GM21737 (cell line): ENCODE results near the gene IGSF9B.
"Not testable (repeated sequence)": the region's sequence is repeated elsewhere in the genome, so short reads cannot be mapped to it uniquely, and the experiment has no call there.

Experiments
- ATAC-seq: cut with Tn5 transposase; IDR thresholded peaks from one replicate; pipeline ENCODE4 v1.9.1; 2021; ENCODE audit warnings: mild to moderate bottlenecking, moderate library complexity; ENCODE audit not compliant: unreplicated experiment

The IGSF9B gene

GRCh38 chr11:133956650-133957633, at the start of gene IGSF9B:
Gene IGSF9B (minus strand): TSS chr11:133956968. CDS start chr11:133956754, 214 bp downstream.
- peak; percentile 99 for ATAC-seq

- ATAC-seq: no peak
Observed at GRCh38 chr11:134004496-134005172, 47.9 kb upstream of the IGSF9B start.

GRCh38 chr11:134003792-134004495, 47.2 kb upstream of the IGSF9B start:
- no peak for ATAC-seq

GRCh38 chr11:134002819-134003218, 46.1 kb upstream of the IGSF9B start:
- not testable (repeated sequence) for ATAC-seq

GRCh38 chr11:134002338-134002737, 45.6 kb upstream of the IGSF9B start:
- ATAC-seq: not testable (repeated sequence)

- no peak for ATAC-seq
Observed at GRCh38 chr11:134001596-134001995, 44.8 kb upstream of the IGSF9B start.

- no peak for ATAC-seq
Observed at GRCh38 chr11:134001088-134001487, 44.3 kb upstream of the IGSF9B start.

GRCh38 chr11:133999355-133999754, 42.6 kb upstream of the IGSF9B start:
- no peak for ATAC-seq

- ATAC-seq: no peak
Observed at GRCh38 chr11:133997554-133997953, 40.8 kb upstream of the IGSF9B start.

- ATAC-seq: no peak
Observed at GRCh38 chr11:133996671-133997070, 39.9 kb upstream of the IGSF9B start.

GRCh38 chr11:133995066-133995465, 38.3 kb upstream of the IGSF9B start:
- no peak for ATAC-seq

- no peak for ATAC-seq
Observed at GRCh38 chr11:133993921-133994320, 37.2 kb upstream of the IGSF9B start.

- no peak for ATAC-seq
Observed at GRCh38 chr11:133993107-133993506, 36.3 kb upstream of the IGSF9B start.

- ATAC-seq: no peak
Observed at GRCh38 chr11:133992121-133992520, 35.4 kb upstream of the IGSF9B start.

- ATAC-seq: no peak
Observed at GRCh38 chr11:133991101-133991500, 34.3 kb upstream of the IGSF9B start.

- ATAC-seq: no peak
Observed at GRCh38 chr11:133990501-133990900, 33.7 kb upstream of the IGSF9B start.

GRCh38 chr11:133988686-133989410, 32.1 kb upstream of the IGSF9B start:
- no peak for ATAC-seq

- no peak for ATAC-seq
Observed at GRCh38 chr11:133987171-133987570, 30.4 kb upstream of the IGSF9B start.

- no peak for ATAC-seq
Observed at GRCh38 chr11:133985981-133986944, 29.5 kb upstream of the IGSF9B start.
